ENCODE results near the gene LGR6.

LGR6 gene

GRCh38 chr1:202162418-202163280, 30.9 kb upstream of the LGR6 start:
- ATAC-seq, result no peak
- TF ChIP-seq POU6F1 (CRISPR knock-in tag; IDR thresholded peaks at IDR 0.05; ENCODE audit: borderline replicate concordance, low read depth), result no peak
- no peak for TF ChIP-seq ZNF70 (CRISPR knock-in tag; IDR thresholded peaks at IDR 0.05)
- no peak for TF ChIP-seq ZFP30 (CRISPR knock-in tag; IDR thresholded peaks at IDR 0.05)
- TF ChIP-seq ZNF565 (CRISPR knock-in tag; conservative IDR thresholded peaks at IDR 0.05; ENCODE audit: low read depth), result no peak
- no peak for TF ChIP-seq GLIS3 (CRISPR knock-in tag; IDR thresholded peaks at IDR 0.05)

GRCh38 chr1:202163281-202164270, 30.0 kb upstream of the LGR6 start:
- ATAC-seq, result no peak
- TF ChIP-seq ESRRG (CRISPR knock-in tag; IDR thresholded peaks at IDR 0.05) (no peak), ZFP3 (CRISPR knock-in tag; IDR thresholded peaks at IDR 0.05) (no peak), SNAI2 (CRISPR knock-in tag; IDR thresholded peaks at IDR 0.05) (no peak), ZNF70 (CRISPR knock-in tag; IDR thresholded peaks at IDR 0.05) (no peak), ISL1 (CRISPR knock-in tag; IDR thresholded peaks at IDR 0.05) (no peak), TSHZ2 (CRISPR knock-in tag; IDR thresholded peaks at IDR 0.05) (no peak), GLIS3 (CRISPR knock-in tag; IDR thresholded peaks at IDR 0.05) (no peak), ARNTL (CRISPR knock-in tag; IDR thresholded peaks at IDR 0.05; ENCODE audit: borderline replicate concordance, low read depth) (no peak), RARB (CRISPR knock-in tag; IDR thresholded peaks at IDR 0.05) (no peak), OSR1 (CRISPR knock-in tag; IDR thresholded peaks at IDR 0.05) (no peak), ZFP30 (CRISPR knock-in tag; IDR thresholded peaks at IDR 0.05) (no peak), CREB5 (CRISPR knock-in tag; IDR thresholded peaks at IDR 0.05; ENCODE audit: low read depth) (no peak), TCF4 (CRISPR knock-in tag; IDR thresholded peaks at IDR 0.05; ENCODE audit: borderline replicate concordance) (no peak), CSDC2 (CRISPR knock-in tag; IDR thresholded peaks at IDR 0.05) (no peak), TOX (CRISPR knock-in tag; IDR thresholded peaks at IDR 0.05; ENCODE audit: borderline replicate concordance) (no peak)

- no peak for ATAC-seq
- TF ChIP-seq OSR1 (CRISPR knock-in tag; IDR thresholded peaks at IDR 0.05), result no peak
- no peak for TF ChIP-seq PATZ1 (CRISPR knock-in tag; IDR thresholded peaks at IDR 0.05; ENCODE audit: borderline replicate concordance)
- TF ChIP-seq ESRRG (CRISPR knock-in tag; IDR thresholded peaks at IDR 0.05), result no peak
- TF ChIP-seq TOX (CRISPR knock-in tag; IDR thresholded peaks at IDR 0.05; ENCODE audit: borderline replicate concordance), result no peak
- TF ChIP-seq ZNF8 (CRISPR knock-in tag; IDR thresholded peaks at IDR 0.05), result no peak
- TF ChIP-seq RARB (CRISPR knock-in tag; IDR thresholded peaks at IDR 0.05), result no peak
- TF ChIP-seq ZNF565 (CRISPR knock-in tag; conservative IDR thresholded peaks at IDR 0.05; ENCODE audit: low read depth), result no peak
- TF ChIP-seq ISL1 (CRISPR knock-in tag; IDR thresholded peaks at IDR 0.05), result no peak
- TF ChIP-seq ZNF70 (CRISPR knock-in tag; IDR thresholded peaks at IDR 0.05), result no peak
- TF ChIP-seq CREB5 (CRISPR knock-in tag; IDR thresholded peaks at IDR 0.05; ENCODE audit: low read depth), result no peak
- TF ChIP-seq POU6F1 (CRISPR knock-in tag; IDR thresholded peaks at IDR 0.05; ENCODE audit: borderline replicate concordance, low read depth), result no peak
- TF ChIP-seq TCF4 (CRISPR knock-in tag; IDR thresholded peaks at IDR 0.05; ENCODE audit: borderline replicate concordance), result no peak
- TF ChIP-seq ZFP30 (CRISPR knock-in tag; IDR thresholded peaks at IDR 0.05), result no peak
- TF ChIP-seq ARNTL (CRISPR knock-in tag; IDR thresholded peaks at IDR 0.05; ENCODE audit: borderline replicate concordance, low read depth), result no peak
- no peak for TF ChIP-seq ZFP3 (CRISPR knock-in tag; IDR thresholded peaks at IDR 0.05)
- TF ChIP-seq PPARA (CRISPR knock-in tag; IDR thresholded peaks at IDR 0.05; ENCODE audit: borderline replicate concordance), result no peak
- TF ChIP-seq GLIS3 (CRISPR knock-in tag; IDR thresholded peaks at IDR 0.05), result no peak
- TF ChIP-seq ZC3H10 (CRISPR knock-in tag; IDR thresholded peaks at IDR 0.05), result no peak
Measured at GRCh38 chr1:202164271-202165037, 29.1 kb upstream of the LGR6 start.
